Fibroblast of mammary gland (primary cell): ENCODE measurements around the gene TMCC1.

Experiments
- DNase-seq: peaks from one replicate; pipeline ENCODE4 v3.0.0-alpha.2; 2010; ENCODE audit warnings: low read depth
- H3K4me3 ChIP-seq: 2 replicates; pipeline ENCODE4 v1.5.1; 2011; ENCODE audit warnings: low read depth, mild to moderate bottlenecking, low read length, moderate library complexity; ENCODE audit not compliant: control insufficient read depth
- CTCF ChIP-seq: conservative IDR thresholded peaks from 2 replicates; pipeline ENCODE4 v1.5.1; 2011; ENCODE audit warnings: low read depth, low read length, inconsistent platforms; ENCODE audit not compliant: control insufficient read depth, insufficient read depth

Gene TMCC1

GRCh38 chr3:129624347-129625071, 269.0 kb downstream of the TMCC1 start:
- no peak for DNase-seq
- H3K4me3 ChIP-seq = no peak overlapping the region
- no peak for TF ChIP-seq CTCF

GRCh38 chr3:129623447-129624118, 269.9 kb downstream of the TMCC1 start:
- no peak overlapping the region for H3K4me3 ChIP-seq
- DNase-seq = no peak
- no peak for TF ChIP-seq CTCF

- no peak for DNase-seq
- no peak overlapping the region for H3K4me3 ChIP-seq
- TF ChIP-seq CTCF = no peak
Measured at GRCh38 chr3:129622933-129623332, 270.6 kb downstream of the TMCC1 start.

- TF ChIP-seq CTCF = no peak
- no peak overlapping the region for H3K4me3 ChIP-seq
- DNase-seq = no peak
Measured at GRCh38 chr3:129622226-129622874, 271.2 kb downstream of the TMCC1 start.

GRCh38 chr3:129621626-129622225, 271.8 kb downstream of the TMCC1 start:
- DNase-seq = no peak
- no peak overlapping the region for H3K4me3 ChIP-seq
- TF ChIP-seq CTCF = no peak

GRCh38 chr3:129620828-129621559, 272.5 kb downstream of the TMCC1 start:
- no peak for DNase-seq

More at GRCh38 chr3:129620828-129621559, 272.5 kb downstream of the TMCC1 start:
- no peak overlapping the region for H3K4me3 ChIP-seq
- no peak for TF ChIP-seq CTCF
